HL-60 (cell line): ENCODE measurements around the gene SPATA2.

Source experiments
- DNase-seq, 2 experiments: peaks; one replicate each; pipeline ENCODE4 v3.0.0-alpha.2; 2010 to 2020; ENCODE audit warnings: low read depth in 1 of 2, low spot score in 1 of 2
- H3K27ac ChIP-seq: fragments of 250-450 bp; sonication (Bioruptor Pico); replicated peaks from 2 replicates; pipeline ENCODE4 v1.5.1; 2020; ENCODE audit warnings: mild to moderate bottlenecking, moderate library complexity
- H3K27me3 ChIP-seq: fragments of 250-450 bp; sonication (Bioruptor Pico); 2 replicates; pipeline ENCODE4 v1.5.1; 2021; ENCODE audit warnings: mild to moderate bottlenecking, moderate library complexity; ENCODE audit not compliant: insufficient read depth, poor library complexity, severe bottlenecking
- H3K4me3 ChIP-seq: replicated peaks from 2 replicates; pipeline ENCODE4 v1.5.1; 2011; ENCODE audit warnings: mild to moderate bottlenecking, control low read depth, low read length; ENCODE audit not compliant: insufficient read depth
- CTCF ChIP-seq: IDR thresholded peaks from one replicate; pipeline ENCODE4 v1.5.1; 2011; ENCODE audit warnings: low read length, control low read depth, inconsistent platforms; ENCODE audit not compliant: insufficient read depth
- GABPA ChIP-seq: IDR thresholded peaks from 2 replicates; pipeline ENCODE4 v1.6.1; 2012; ENCODE audit warnings: low read depth
- POLR2AphosphoS5 ChIP-seq: IDR thresholded peaks from 2 replicates; pipeline ENCODE4 v1.6.1; 2012; ENCODE audit warnings: low read depth
- REST ChIP-seq: IDR thresholded peaks from 2 replicates; pipeline ENCODE4 v1.6.1; 2012; ENCODE audit warnings: low read depth; ENCODE audit not compliant: insufficient replicate concordance
- SPI1 ChIP-seq: IDR thresholded peaks from 2 replicates; pipeline ENCODE4 v1.6.1; 2012; ENCODE audit warnings: low read depth, mild to moderate bottlenecking, borderline replicate concordance

Gene SPATA2

GRCh38 chr20:49916146-49917002, 1.0 kb upstream of the SPATA2 start:
- TF ChIP-seq SPI1: no peak
- no peak for TF ChIP-seq GABPA
- no peak for TF ChIP-seq POLR2AphosphoS5
- TF ChIP-seq CTCF: no peak
- TF ChIP-seq REST: no peak
- Histone ChIP-seq H3K27me3 (no peaks in the 10 kb centered on the region), H3K4me3 (peak overlapping the region; percentile 92), H3K27ac (peak overlapping the region; percentile 97)
- DNase-seq: no peak

GRCh38 chr20:49915118-49915379, 280 bp downstream of the SPATA2 start:
- H3K27ac ChIP-seq: peak overlapping the region; percentile 97
- H3K27me3 ChIP-seq: no peaks in the 10 kb centered on the region
- H3K4me3 ChIP-seq: peak overlapping the region; percentile 92
- no peak for DNase-seq
- no peak for TF ChIP-seq SPI1
- TF ChIP-seq POLR2AphosphoS5: no peak
- TF ChIP-seq REST: no peak
- no peak for TF ChIP-seq CTCF
- no peak for TF ChIP-seq GABPA

GRCh38 chr20:49914310-49915117, 815 bp downstream of the SPATA2 start:
- TF ChIP-seq CTCF (no peak), SPI1 (no peak), REST (no peak), POLR2AphosphoS5 (no peak), GABPA (no peak)
- Histone ChIP-seq H3K4me3 (peak overlapping the region; percentile 92), H3K27me3 (no peaks in the 10 kb centered on the region), H3K27ac (peak overlapping the region; percentile 97)
- peak in 1 of 2 experiments; percentile 45 for DNase-seq
